Fibroblast of lung (primary cell): Measurements from ENCODE around the gene DAZAP1. TPM values are rescaled to one million over a fixed set of nuclear protein-coding genes. Genes with fewer than 3 reads are reported as not detected.

Experiments
- DNase-seq, 2 donors: peaks; one replicate each; pipeline versions ENCODE4 v3.0.0 to v3.0.0-alpha.2; 2010; ENCODE audit warnings: low read depth in 2 of 2
- H2AFZ ChIP-seq: 2 replicates; pipeline ENCODE4 v1.5.1; 2012; ENCODE audit warnings: low read length, control low read depth, inconsistent platforms
- H3K27ac ChIP-seq: 2 replicates; pipeline ENCODE4 v1.5.1; 2011; ENCODE audit warnings: low read length, control low read depth; ENCODE audit not compliant: insufficient read depth
- H3K27me3 ChIP-seq: 2 replicates; pipeline ENCODE4 v1.5.1; 2011; ENCODE audit warnings: mild to moderate bottlenecking, low read length; ENCODE audit not compliant: control insufficient read depth, insufficient read depth
- H3K36me3 ChIP-seq: 2 replicates; pipeline ENCODE4 v1.5.1; 2011; ENCODE audit warnings: low read length; ENCODE audit not compliant: control insufficient read depth, insufficient read depth
- H3K4me1 ChIP-seq: 2 replicates; pipeline ENCODE4 v1.5.1; 2011; ENCODE audit warnings: low read length; ENCODE audit not compliant: control insufficient read depth, insufficient read depth; ENCODE audit errors: extremely low read depth
- H3K4me2 ChIP-seq: 2 replicates; pipeline ENCODE4 v1.5.1; 2011; ENCODE audit warnings: low read length, control low read depth; ENCODE audit not compliant: insufficient read depth; ENCODE audit errors: extremely low read depth
- H3K4me3 ChIP-seq, 4 experiments: fragments of 200-600 bp in 1 of 4; sonication (generic) in 1 of 4; replicated peaks in 1 of 4; 2 replicates each; pipeline ENCODE4 v1.5.1; 2011 to 2016; ENCODE audit warnings: low read length in 4 of 4, low read depth in 3 of 4, mild to moderate bottlenecking in 3 of 4, control low read depth in 2 of 4, inconsistent platforms in 1 of 4, mixed read lengths in 1 of 4; ENCODE audit not compliant: insufficient read depth in 1 of 4; ENCODE audit errors: control extremely low read depth in 1 of 4
- H3K79me2 ChIP-seq: 2 replicates; pipeline ENCODE4 v1.5.1; 2012; ENCODE audit warnings: mild to moderate bottlenecking, low read length, inconsistent platforms; ENCODE audit not compliant: control insufficient read depth, insufficient read depth
- H3K9ac ChIP-seq: 2 replicates; pipeline ENCODE4 v1.5.1; 2011; ENCODE audit warnings: mild to moderate bottlenecking, low read length, control low read depth; ENCODE audit not compliant: insufficient read depth
- H3K9me3 ChIP-seq: 2 replicates; pipeline ENCODE4 v1.5.1; 2012; ENCODE audit warnings: low read depth, low read length; ENCODE audit not compliant: control insufficient read depth, insufficient read depth
- H4K20me1 ChIP-seq: 2 replicates; pipeline ENCODE4 v1.5.1; 2011; ENCODE audit warnings: low read length; ENCODE audit not compliant: control insufficient read depth, insufficient read depth; ENCODE audit errors: extremely low read depth
- CTCF ChIP-seq, 2 donors: IDR thresholded peaks in 1 of 2; conservative IDR thresholded peaks in 1 of 2; 1 replicate in 1 of 2; 2 replicates in 1 of 2; pipeline ENCODE4 v1.5.1; 2011 to 2012; ENCODE audit warnings: low read length in 2 of 2, control low read depth in 1 of 2, inconsistent platforms in 1 of 2, low read depth in 1 of 2, mild to moderate bottlenecking in 1 of 2
- EZH2 ChIP-seq: IDR thresholded peaks from 2 replicates; pipeline ENCODE4 v1.5.1; 2012; ENCODE audit warnings: low read length, control low read depth, mild to moderate bottlenecking; ENCODE audit errors: missing control alignments
- polyA plus RNA-seq, 2 donors: library from polyadenylated mRNA; depleted of rRNA in 1 of 2; stranded (reverse) in 1 of 2; unstranded in 1 of 2; fragments of >200 nt; gene quantifications; 2 replicates each; pipeline ENCODE4 v1.2.1, GENCODE V29; 2011 to 2012; ENCODE audit warnings: missing spikeins in 1 of 2
- total RNA-seq: library from RNA; depleted of rRNA; stranded (reverse); fragments of >200 nt; gene quantifications from 2 replicates; pipeline ENCODE4 v1.2.1, GENCODE V29; 2014

The DAZAP1 gene
- total and polyA plus RNA-seq, 2 donors (not counting 1 experiment from before 2014, with no cell fraction given) = 44.6 to 49.5 TPM

DNA sequence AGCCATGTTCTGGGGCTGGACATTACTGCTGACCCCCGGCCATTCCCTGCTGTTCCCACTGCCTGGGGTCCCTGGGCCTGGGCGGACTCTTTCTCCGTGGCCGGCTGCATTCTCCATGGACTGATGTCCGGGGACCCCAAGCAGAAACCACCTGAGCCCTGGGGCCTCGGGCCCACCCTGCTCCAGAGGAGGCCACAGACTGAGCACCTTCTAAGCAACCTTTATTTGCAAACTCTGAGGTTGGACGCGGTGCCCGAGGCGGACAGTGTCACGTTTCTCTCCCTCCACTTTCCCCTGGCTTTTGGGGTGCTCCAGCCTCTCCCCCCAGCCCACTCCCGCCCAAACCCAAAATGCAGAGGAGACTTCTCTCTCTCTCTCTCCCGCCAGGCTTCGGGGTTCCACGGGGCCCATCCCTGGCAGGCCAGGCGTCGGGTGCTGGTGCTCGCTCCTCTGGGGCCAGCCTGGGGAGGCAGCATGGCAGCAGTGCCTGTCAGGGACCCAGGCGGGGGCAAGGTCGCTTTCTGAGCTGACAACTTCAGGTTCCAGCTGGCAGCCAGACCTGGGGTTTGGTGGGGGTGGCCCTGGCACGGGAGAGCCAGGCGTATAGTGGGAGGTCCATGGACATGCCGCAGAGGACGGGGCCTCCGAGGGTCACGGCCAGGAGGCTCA lies 74.0 kb downstream of the DAZAP1 start:
- Histone ChIP-seq H3K4me1 (no peaks in the 10 kb centered on the region), H4K20me1 (no peaks in the 10 kb centered on the region), H3K27ac (no peak overlapping the region), H3K9me3 (no peaks in the 10 kb centered on the region), H3K36me3 (peaks cover 2% of the 10 kb centered on the region), H2AFZ (no peak overlapping the region), H3K79me2 (peaks cover 9% of the 10 kb centered on the region), H3K9ac (no peak overlapping the region), H3K4me3 (no peak overlapping the region), H3K27me3 (no peaks in the 10 kb centered on the region), H3K4me2 (no peak overlapping the region)
- no peak for DNase-seq
- no peak for TF ChIP-seq CTCF (conservative IDR thresholded peaks at IDR 0.05 in 1 of 2, IDR thresholded peaks at IDR 0.05 in 1 of 2; ENCODE audit: low read depth in 1 of 2, low read length in 2 of 2)
- TF ChIP-seq EZH2 = no peak

- Histone ChIP-seq H3K4me2 (no peak overlapping the region), H3K9me3 (no peaks in the 10 kb centered on the region), H4K20me1 (no peaks in the 10 kb centered on the region), H3K36me3 (peaks cover 2% of the 10 kb centered on the region), H3K79me2 (peaks cover 9% of the 10 kb centered on the region), H2AFZ (no peak overlapping the region), H3K27ac (no peak overlapping the region), H3K4me3 (no peak overlapping the region), H3K27me3 (no peaks in the 10 kb centered on the region), H3K9ac (no peak overlapping the region), H3K4me1 (no peaks in the 10 kb centered on the region)
- TF ChIP-seq CTCF (conservative IDR thresholded peaks at IDR 0.05 in 1 of 2, IDR thresholded peaks at IDR 0.05 in 1 of 2; ENCODE audit: low read depth in 1 of 2, low read length in 2 of 2) (no peak), EZH2 (no peak)
- no peak for DNase-seq
Observed at GRCh38 chr19:1481893-1482360, 74.5 kb downstream of the DAZAP1 start.

DNA sequence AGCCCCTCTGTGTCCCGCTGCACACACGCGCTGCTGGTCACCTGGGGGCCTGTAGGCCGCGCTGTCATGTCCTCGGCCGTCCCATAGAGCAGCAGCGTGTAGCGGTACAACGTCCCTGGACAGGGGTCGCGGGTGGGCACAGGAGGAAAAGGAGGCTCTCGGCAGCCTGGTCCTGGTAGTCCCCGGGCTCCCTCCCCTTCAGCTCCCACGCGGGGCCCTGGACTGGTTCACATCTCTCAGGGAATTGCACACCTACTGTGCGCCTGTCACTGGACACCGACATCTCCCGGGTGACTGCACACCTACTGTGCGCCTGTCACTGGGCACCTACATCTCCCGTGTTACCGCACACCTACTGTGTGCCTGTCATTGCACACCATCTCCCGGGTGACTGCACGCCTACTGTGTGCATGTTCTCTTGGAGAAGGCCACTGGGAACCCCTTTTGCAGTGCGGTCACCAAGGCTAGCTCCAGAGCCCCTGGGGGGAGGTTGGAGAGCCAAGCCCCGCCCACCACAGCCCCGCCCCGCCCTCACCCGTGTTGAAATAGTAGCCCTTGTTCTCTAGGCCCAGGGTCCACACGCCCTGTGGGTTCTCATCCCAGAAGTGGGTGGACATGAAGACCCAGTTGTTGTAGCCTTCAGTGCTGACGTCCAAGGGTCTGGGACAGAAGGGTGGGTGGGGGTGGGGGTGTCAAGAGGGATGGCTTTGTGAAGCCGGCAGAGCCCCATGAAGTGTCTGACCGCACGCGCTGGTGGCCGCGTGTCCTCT lies 75.2 kb downstream of the DAZAP1 start:
- no peak overlapping the region for H3K9ac ChIP-seq
- no peaks in the 10 kb centered on the region for H3K4me1 ChIP-seq
- H3K36me3 ChIP-seq = no peaks in the 10 kb centered on the region
- no peak overlapping the region for H3K4me2 ChIP-seq
- no peaks in the 10 kb centered on the region for H3K27me3 ChIP-seq
- no peak overlapping the region for H2AFZ ChIP-seq
- peaks cover 6% of the 10 kb centered on the region for H3K79me2 ChIP-seq
- H4K20me1 ChIP-seq = no peaks in the 10 kb centered on the region
- no peaks in the 10 kb centered on the region for H3K9me3 ChIP-seq
- no peak overlapping the region for H3K27ac ChIP-seq
- TF ChIP-seq EZH2 (no peak), CTCF (conservative IDR thresholded peaks at IDR 0.05 in 1 of 2, IDR thresholded peaks at IDR 0.05 in 1 of 2; ENCODE audit: low read depth in 1 of 2, low read length in 2 of 2) (no peak)
- H3K4me3 ChIP-seq = no peak overlapping the region
- DNase-seq = no peak
